Measurements from ENCODE around the gene NUDT1. TPM values are rescaled to one million over a fixed set of nuclear protein-coding genes. Genes with fewer than 3 reads are reported as not detected.

NUDT1 gene
- total RNA-seq, 2 donors from 2014 or later, result 56.0 to 84.7 TPM

DNA sequence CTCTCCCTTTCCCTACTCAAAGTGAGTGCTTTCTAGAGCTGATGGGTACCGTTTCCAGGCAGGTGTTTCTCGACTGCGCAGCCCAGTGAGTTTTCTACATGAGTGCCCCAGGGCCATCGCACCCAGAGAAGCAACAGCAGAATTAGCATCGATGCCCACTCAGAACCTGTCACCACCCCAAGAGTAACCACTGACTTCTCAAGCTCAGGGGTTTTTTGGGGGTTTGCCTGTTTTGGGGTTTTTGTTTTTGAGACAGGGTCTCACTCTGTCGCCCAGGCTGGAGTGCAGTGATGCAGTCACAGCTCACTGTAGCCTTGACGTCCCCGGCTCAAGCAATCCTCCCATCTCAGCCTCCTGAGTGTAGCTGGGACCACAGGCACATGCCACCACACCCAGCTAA lies 46.5 kb downstream of the NUDT1 start:
- 95 to 98% methylated on average over 6 to 8 of the region's 8 CpGs for WGBS, 2 experiments (ENCODE audit: insufficient coverage in 1 of 2, insufficient read length in 1 of 2)
- H3K27me3 Mint-ChIP-seq (ENCODE audit: insufficient read depth), result no peaks in the 10 kb centered on the region
- H3K4me3 ChIP-seq (ENCODE audit: low read length), result no peak overlapping the region
- TF ChIP-seq, protein P1, sequence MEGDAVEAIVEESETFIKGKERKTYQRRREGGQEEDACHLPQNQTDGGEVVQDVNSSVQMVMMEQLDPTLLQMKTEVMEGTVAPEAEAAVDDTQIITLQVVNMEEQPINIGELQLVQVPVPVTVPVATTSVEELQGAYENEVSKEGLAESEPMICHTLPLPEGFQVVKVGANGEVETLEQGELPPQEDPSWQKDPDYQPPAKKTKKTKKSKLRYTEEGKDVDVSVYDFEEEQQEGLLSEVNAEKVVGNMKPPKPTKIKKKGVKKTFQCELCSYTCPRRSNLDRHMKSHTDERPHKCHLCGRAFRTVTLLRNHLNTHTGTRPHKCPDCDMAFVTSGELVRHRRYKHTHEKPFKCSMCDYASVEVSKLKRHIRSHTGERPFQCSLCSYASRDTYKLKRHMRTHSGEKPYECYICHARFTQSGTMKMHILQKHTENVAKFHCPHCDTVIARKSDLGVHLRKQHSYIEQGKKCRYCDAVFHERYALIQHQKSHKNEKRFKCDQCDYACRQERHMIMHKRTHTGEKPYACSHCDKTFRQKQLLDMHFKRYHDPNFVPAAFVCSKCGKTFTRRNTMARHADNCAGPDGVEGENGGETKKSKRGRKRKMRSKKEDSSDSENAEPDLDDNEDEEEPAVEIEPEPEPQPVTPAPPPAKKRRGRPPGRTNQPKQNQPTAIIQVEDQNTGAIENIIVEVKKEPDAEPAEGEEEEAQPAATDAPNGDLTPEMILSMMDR (conservative IDR thresholded peaks at IDR 0.05), result no peak
- H3K36me3 Mint-ChIP-seq (ENCODE audit: low read depth), result peaks cover 14% of the 10 kb centered on the region
- no peak overlapping the region for H3K9ac ChIP-seq (ENCODE audit: extremely low read depth, low read length, poor library complexity, severe bottlenecking)
- no peak overlapping the region for H3K4me3 Mint-ChIP-seq
- no peak overlapping the region for H3K27ac Mint-ChIP-seq
- DNase-seq, result no peak
- no peaks in the 10 kb centered on the region for H3K4me1 ChIP-seq (ENCODE audit: control insufficient read depth, insufficient read depth, low read length)
- H3K27ac ChIP-seq (ENCODE audit: low read depth, low read length), result no peak overlapping the region
- H3K9me3 ChIP-seq (ENCODE audit: control insufficient read depth, low read length), result no peaks in the 10 kb centered on the region
- no peaks in the 10 kb centered on the region for H3K36me3 ChIP-seq (ENCODE audit: control insufficient read depth, insufficient read depth, low read length)
- H3K27me3 ChIP-seq (ENCODE audit: control insufficient read depth, insufficient read depth, low read length, poor library complexity, severe bottlenecking), result no peaks in the 10 kb centered on the region
- H3K9me3 Mint-ChIP-seq, result no peaks in the 10 kb centered on the region
- peaks cover 3% of the 10 kb centered on the region for H3K4me1 Mint-ChIP-seq

DNA sequence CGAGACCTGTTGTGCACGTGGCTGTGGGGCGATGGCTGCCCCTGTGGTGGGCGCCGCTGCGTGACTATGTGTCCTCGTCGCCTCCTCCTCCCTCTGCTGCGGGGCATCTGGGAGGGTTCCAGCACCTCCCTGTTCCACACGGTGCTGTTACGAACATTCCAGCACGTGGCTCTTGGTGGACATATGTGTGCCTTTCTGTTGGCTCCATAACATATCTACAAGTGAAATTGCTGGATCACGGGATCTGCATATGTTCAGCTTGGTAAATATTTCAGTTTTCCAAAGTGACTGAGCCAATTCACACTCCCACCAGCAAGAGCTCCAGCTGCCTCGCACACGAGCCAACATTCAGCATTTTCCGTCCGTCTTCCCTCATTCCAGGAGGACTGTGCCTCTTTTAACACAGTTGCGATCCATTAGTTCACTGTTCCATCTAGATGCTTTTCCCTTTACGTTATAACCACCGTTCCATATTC lies 47.1 kb downstream of the NUDT1 start:
- Mint-ChIP-seq H3K9me3 (no peaks in the 10 kb centered on the region), H3K4me3 (no peak overlapping the region), H3K27ac (no peak overlapping the region), H3K27me3 (ENCODE audit: insufficient read depth) (no peaks in the 10 kb centered on the region), H3K4me1 (peaks cover 3% of the 10 kb centered on the region), H3K36me3 (ENCODE audit: low read depth) (peaks cover 14% of the 10 kb centered on the region)
- 94 to 95% methylated on average over 20 of the region's 20 CpGs for WGBS, 2 experiments (ENCODE audit: insufficient coverage in 1 of 2, insufficient read length in 1 of 2)
- Histone ChIP-seq H3K4me1 (ENCODE audit: control insufficient read depth, insufficient read depth, low read length) (no peaks in the 10 kb centered on the region), H3K27me3 (ENCODE audit: control insufficient read depth, insufficient read depth, low read length, poor library complexity, severe bottlenecking) (no peaks in the 10 kb centered on the region), H3K27ac (ENCODE audit: low read depth, low read length) (no peak overlapping the region), H3K4me3 (ENCODE audit: low read length) (no peak overlapping the region), H3K9me3 (ENCODE audit: control insufficient read depth, low read length) (no peaks in the 10 kb centered on the region), H3K36me3 (ENCODE audit: control insufficient read depth, insufficient read depth, low read length) (no peaks in the 10 kb centered on the region), H3K9ac (ENCODE audit: extremely low read depth, low read length, poor library complexity, severe bottlenecking) (no peak overlapping the region)
- TF ChIP-seq, protein P1 (conservative IDR thresholded peaks at IDR 0.05), result no peak
- no peak for DNase-seq

- Mint-ChIP-seq H3K27ac (no peak overlapping the region), H3K27me3 (ENCODE audit: insufficient read depth) (no peaks in the 10 kb centered on the region), H3K4me1 (peaks cover 3% of the 10 kb centered on the region), H3K9me3 (no peaks in the 10 kb centered on the region), H3K36me3 (ENCODE audit: low read depth) (peaks cover 13% of the 10 kb centered on the region), H3K4me3 (no peak overlapping the region)
- no peak for DNase-seq
- H3K9me3 ChIP-seq (ENCODE audit: control insufficient read depth, low read length), result no peaks in the 10 kb centered on the region
- H3K4me3 ChIP-seq (ENCODE audit: low read length), result no peak overlapping the region
- H3K27ac ChIP-seq (ENCODE audit: low read depth, low read length), result no peak overlapping the region
- no peak overlapping the region for H3K9ac ChIP-seq (ENCODE audit: extremely low read depth, low read length, poor library complexity, severe bottlenecking)
- TF ChIP-seq, protein P1 (conservative IDR thresholded peaks at IDR 0.05), result no peak
- no peaks in the 10 kb centered on the region for H3K36me3 ChIP-seq (ENCODE audit: control insufficient read depth, insufficient read depth, low read length)
- H3K4me1 ChIP-seq (ENCODE audit: control insufficient read depth, insufficient read depth, low read length), result no peaks in the 10 kb centered on the region
- H3K27me3 ChIP-seq (ENCODE audit: control insufficient read depth, insufficient read depth, low read length, poor library complexity, severe bottlenecking), result no peaks in the 10 kb centered on the region
- 90 to 98% methylated on average over 9 to 13 of the region's 13 CpGs for WGBS, 2 experiments (ENCODE audit: insufficient coverage in 1 of 2, insufficient read length in 1 of 2)
These were observed 47.6 kb downstream of the NUDT1 start for GRCh38 chr7:2289621-2290020.

All from endodermal cell (in vitro differentiated cells).